ENCODE results near the gene IGFBP7.

Gene IGFBP7

DNA sequence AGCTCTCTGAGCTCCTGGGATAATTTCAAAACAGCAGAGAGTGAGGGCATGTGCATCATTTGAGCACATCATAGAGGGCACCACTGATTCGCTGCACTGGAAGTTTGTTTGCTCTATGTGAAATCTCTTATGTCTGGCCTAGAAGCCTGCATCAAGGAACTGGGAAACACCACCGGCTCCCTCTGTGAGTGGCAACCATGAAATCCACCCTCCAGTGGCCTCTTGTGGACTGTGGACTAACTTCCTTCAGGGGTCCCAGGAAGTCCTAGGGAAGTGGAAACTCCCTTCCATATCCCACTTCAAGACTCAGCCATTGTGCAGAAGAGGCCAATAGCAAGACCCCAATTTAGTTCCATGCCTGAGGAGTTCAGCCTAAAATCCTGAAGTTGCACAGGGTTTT lies 48.0 kb upstream of the IGFBP7 start:
- Histone ChIP-seq H3K9me2 (replicated peaks; ENCODE audit: control insufficient read depth, low read length) (no peaks in the 10 kb centered on the region), H3K27ac (ENCODE audit: low read depth, low read length) (no peak overlapping the region), H3K9me3 (ENCODE audit: control insufficient read depth, insufficient read depth, low read length) (0 out of 2 replicates have a peak, but pooled peaks cover 3% of the 10 kb centered on the region), H3K4me3 (ENCODE audit: low read length) (no peak overlapping the region), H3K36me3 (ENCODE audit: control insufficient read depth, low read length) (no peaks in the 10 kb centered on the region), H3F3A (ENCODE audit: control insufficient read depth, insufficient read depth) (no peaks in the 10 kb centered on the region), H3K4me2 (ENCODE audit: low read length) (no peak overlapping the region), H3K4me1 (ENCODE audit: control insufficient read depth, low read length) (0 out of 2 replicates have a peak, but pooled peaks cover 3% of the 10 kb centered on the region), H4K20me1 (ENCODE audit: control insufficient read depth, insufficient read depth, low read depth, low read length) (no peaks in the 10 kb centered on the region), H3K79me2 (ENCODE audit: control insufficient read depth, low read length) (no peaks in the 10 kb centered on the region), H3K27me3 (ENCODE audit: control insufficient read depth, low read length) (no peaks in the 10 kb centered on the region; the same call in 1 of the 2 replicates)
- no peak for TF ChIP-seq EZH2phosphoT487 (IDR thresholded peaks at IDR 0.05; ENCODE audit: borderline replicate concordance, low read length)
- TF ChIP-seq, protein P1, sequence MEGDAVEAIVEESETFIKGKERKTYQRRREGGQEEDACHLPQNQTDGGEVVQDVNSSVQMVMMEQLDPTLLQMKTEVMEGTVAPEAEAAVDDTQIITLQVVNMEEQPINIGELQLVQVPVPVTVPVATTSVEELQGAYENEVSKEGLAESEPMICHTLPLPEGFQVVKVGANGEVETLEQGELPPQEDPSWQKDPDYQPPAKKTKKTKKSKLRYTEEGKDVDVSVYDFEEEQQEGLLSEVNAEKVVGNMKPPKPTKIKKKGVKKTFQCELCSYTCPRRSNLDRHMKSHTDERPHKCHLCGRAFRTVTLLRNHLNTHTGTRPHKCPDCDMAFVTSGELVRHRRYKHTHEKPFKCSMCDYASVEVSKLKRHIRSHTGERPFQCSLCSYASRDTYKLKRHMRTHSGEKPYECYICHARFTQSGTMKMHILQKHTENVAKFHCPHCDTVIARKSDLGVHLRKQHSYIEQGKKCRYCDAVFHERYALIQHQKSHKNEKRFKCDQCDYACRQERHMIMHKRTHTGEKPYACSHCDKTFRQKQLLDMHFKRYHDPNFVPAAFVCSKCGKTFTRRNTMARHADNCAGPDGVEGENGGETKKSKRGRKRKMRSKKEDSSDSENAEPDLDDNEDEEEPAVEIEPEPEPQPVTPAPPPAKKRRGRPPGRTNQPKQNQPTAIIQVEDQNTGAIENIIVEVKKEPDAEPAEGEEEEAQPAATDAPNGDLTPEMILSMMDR (IDR thresholded peaks at IDR 0.05; ENCODE audit: low read depth, low read length, poor library complexity, severe bottlenecking): no peak

DNA sequence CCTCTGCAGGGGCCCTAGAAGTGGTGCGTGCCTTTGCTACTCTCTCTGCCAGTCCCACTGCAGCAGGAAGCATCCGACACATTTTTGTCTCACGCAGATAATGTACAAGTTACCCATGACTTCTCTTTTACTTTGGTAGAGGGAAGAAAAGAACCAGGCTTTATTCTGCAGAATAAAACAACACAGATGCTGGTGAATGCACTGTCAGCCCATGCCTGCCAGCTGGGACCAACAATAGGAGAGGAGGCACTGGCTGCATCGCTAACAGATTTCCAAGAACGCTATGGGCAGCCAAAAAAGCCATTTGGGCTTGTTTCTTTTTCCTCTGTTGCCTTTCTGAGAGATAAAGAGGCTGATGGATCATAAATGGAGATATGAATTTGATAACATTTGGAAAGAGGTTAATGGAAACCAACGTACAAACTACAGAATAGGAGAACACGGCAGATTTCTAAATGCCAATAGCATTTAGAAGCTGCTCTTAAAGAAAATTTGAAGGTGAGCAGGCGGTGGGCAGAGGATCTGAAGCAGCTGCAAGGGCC lies 47.5 kb upstream of the IGFBP7 start:
- Histone ChIP-seq H3K79me2 (ENCODE audit: control insufficient read depth, low read length) (no peaks in the 10 kb centered on the region), H3K27me3 (ENCODE audit: control insufficient read depth, low read length) (no peaks in the 10 kb centered on the region; the same call in 1 of the 2 replicates), H3K4me3 (ENCODE audit: low read length) (no peak overlapping the region), H4K20me1 (ENCODE audit: control insufficient read depth, insufficient read depth, low read depth, low read length) (no peaks in the 10 kb centered on the region), H3K4me2 (ENCODE audit: low read length) (no peak overlapping the region), H3K9me3 (ENCODE audit: control insufficient read depth, insufficient read depth, low read length) (0 out of 2 replicates have a peak, but pooled peaks cover 3% of the 10 kb centered on the region), H3K9me2 (replicated peaks; ENCODE audit: control insufficient read depth, low read length) (no peaks in the 10 kb centered on the region), H3K36me3 (ENCODE audit: control insufficient read depth, low read length) (no peaks in the 10 kb centered on the region), H3K4me1 (ENCODE audit: control insufficient read depth, low read length) (0 out of 2 replicates have a peak, but pooled peaks cover 2% of the 10 kb centered on the region), H3F3A (ENCODE audit: control insufficient read depth, insufficient read depth) (no peaks in the 10 kb centered on the region), H3K27ac (ENCODE audit: low read depth, low read length) (no peak overlapping the region)
- no peak for TF ChIP-seq EZH2phosphoT487 (IDR thresholded peaks at IDR 0.05; ENCODE audit: borderline replicate concordance, low read length)
- TF ChIP-seq, protein P1 (IDR thresholded peaks at IDR 0.05; ENCODE audit: low read depth, low read length, poor library complexity, severe bottlenecking): no peak

DNA sequence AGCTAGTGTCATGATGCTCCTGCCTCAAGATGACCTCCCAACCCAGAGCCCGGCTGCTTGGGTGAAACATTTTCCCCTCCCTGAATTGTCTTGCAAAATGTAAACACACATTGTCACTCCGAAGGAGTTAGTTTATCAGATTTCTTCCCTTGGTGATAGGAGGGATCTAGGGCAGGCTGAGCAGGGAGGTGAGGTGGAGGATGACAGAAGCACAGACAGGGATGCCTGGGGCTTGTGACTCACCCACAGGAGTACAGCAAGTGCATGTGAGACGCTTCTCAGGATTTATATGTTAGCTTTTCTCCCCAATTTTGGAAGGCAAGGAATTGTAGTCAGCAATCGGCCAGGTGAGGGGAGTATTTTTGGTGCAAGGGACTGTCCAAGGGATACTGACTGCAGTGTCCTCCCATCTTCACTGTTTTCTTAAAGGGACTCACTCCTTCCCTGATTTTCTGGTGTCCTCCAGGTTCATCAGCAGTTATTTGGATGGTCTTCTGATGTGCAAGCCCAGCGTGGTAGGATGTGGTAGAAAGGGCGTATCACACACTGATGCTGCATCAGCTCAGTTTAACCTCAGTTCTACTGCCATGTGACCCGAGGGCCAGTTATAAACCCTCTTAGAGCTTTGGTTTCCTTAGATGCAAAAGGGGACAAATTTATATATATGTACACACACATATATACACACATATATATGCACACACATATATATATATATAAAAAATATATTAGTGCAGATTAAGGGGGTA lies 46.2 kb upstream of the IGFBP7 start:
- H4K20me1 ChIP-seq (ENCODE audit: control insufficient read depth, insufficient read depth, low read depth, low read length): no peaks in the 10 kb centered on the region
- no peak overlapping the region for H3K4me3 ChIP-seq (ENCODE audit: low read length)
- no peaks in the 10 kb centered on the region for H3K36me3 ChIP-seq (ENCODE audit: control insufficient read depth, low read length)
- no peaks in the 10 kb centered on the region for H3K9me3 ChIP-seq (ENCODE audit: control insufficient read depth, insufficient read depth, low read length)
- H3K4me2 ChIP-seq (ENCODE audit: low read length): no peak overlapping the region
- no peaks in the 10 kb centered on the region for H3K9me2 ChIP-seq (replicated peaks; ENCODE audit: control insufficient read depth, low read length)
- no peak overlapping the region for H3K27ac ChIP-seq (ENCODE audit: low read depth, low read length)
- TF ChIP-seq, protein P1 (IDR thresholded peaks at IDR 0.05; ENCODE audit: low read depth, low read length, poor library complexity, severe bottlenecking): no peak
- TF ChIP-seq EZH2phosphoT487 (IDR thresholded peaks at IDR 0.05; ENCODE audit: borderline replicate concordance, low read length): no peak
- H3K27me3 ChIP-seq (ENCODE audit: control insufficient read depth, low read length): no peaks in the 10 kb centered on the region; the same call in 1 of the 2 replicates
- H3K4me1 ChIP-seq (ENCODE audit: control insufficient read depth, low read length): no peaks in the 10 kb centered on the region
- no peaks in the 10 kb centered on the region for H3K79me2 ChIP-seq (ENCODE audit: control insufficient read depth, low read length)
- H3F3A ChIP-seq (ENCODE audit: control insufficient read depth, insufficient read depth): no peaks in the 10 kb centered on the region

All from DOHH2 (cell line).